GM12878 (cell line): ENCODE measurements around the gene ENOX1.

ENCODE experiments used
- ATF7 ChIP-seq: fragments of 450-650 bp; IDR thresholded peaks from 2 replicates; pipeline ENCODE4 v1.6.1; 2016; ENCODE audit warnings: low read depth, mild to moderate bottlenecking
- CBFB ChIP-seq: IDR thresholded peaks from 2 replicates; pipeline ENCODE4 v1.6.1; 2016; ENCODE audit warnings: antibody characterized with exemption, low read depth
- EZH2 ChIP-seq: IDR thresholded peaks from 2 replicates; pipeline ENCODE4 v1.6.1; 2012; ENCODE audit warnings: low read depth, mild to moderate bottlenecking, control low read depth, inconsistent platforms, low read length, borderline replicate concordance; ENCODE audit not compliant: control insufficient read depth
- FOXM1 ChIP-seq: IDR thresholded peaks from 2 replicates; pipeline ENCODE4 v1.6.1; 2012; ENCODE audit warnings: low read depth, mild to moderate bottlenecking, inconsistent platforms, low read length, moderate library complexity
- KDM1A ChIP-seq: fragments of 200-600 bp; sonication (generic); IDR thresholded peaks from 2 replicates; pipeline ENCODE4 v1.6.1; 2016; ENCODE audit warnings: borderline replicate concordance
- MYC ChIP-seq: IDR thresholded peaks from 2 replicates; pipeline ENCODE4 v1.6.1; 2011; ENCODE audit warnings: mild to moderate bottlenecking, low read length, moderate library complexity, inconsistent platforms; ENCODE audit not compliant: insufficient read depth, insufficient replicate concordance, insufficient read length, severe bottlenecking
- RAD21 ChIP-seq: IDR thresholded peaks from 2 replicates; pipeline ENCODE4 v1.6.1; 2011; ENCODE audit warnings: mild to moderate bottlenecking, low read depth, low read length, moderate library complexity; ENCODE audit not compliant: insufficient read depth
- STAT1 ChIP-seq: fragments of 450-650 bp; conservative IDR thresholded peaks from 2 replicates; pipeline ENCODE4 v1.6.1; 2014; ENCODE audit warnings: antibody characterized with exemption, mild to moderate bottlenecking
- SUZ12 ChIP-seq: fragments of 200-600 bp; sonication (generic); IDR thresholded peaks from one replicate; pipeline ENCODE4 v1.6.1; 2018; ENCODE audit warnings: antibody characterized with exemption, mild to moderate bottlenecking; ENCODE audit not compliant: unreplicated experiment
- ZSCAN29 ChIP-seq: fragments of 450-650 bp; IDR thresholded peaks from 2 replicates; pipeline ENCODE4 v1.6.1; 2017; ENCODE audit warnings: mild to moderate bottlenecking, moderate library complexity
- TF ChIP-seq, protein P1 (sequence below), 3 experiments: IDR thresholded peaks in 2 of 3; conservative IDR thresholded peaks in 1 of 3; 2 replicates each; pipeline ENCODE4 v1.5.1; 2011; ENCODE audit warnings: low read depth in 3 of 3, low read length in 3 of 3, mild to moderate bottlenecking in 3 of 3, control low read depth in 2 of 3, moderate library complexity in 2 of 3, inconsistent platforms in 1 of 3, mixed read lengths in 1 of 3; ENCODE audit not compliant: control insufficient read depth in 2 of 3, insufficient read depth in 1 of 3; ENCODE audit errors: extremely low read depth in 1 of 3

- no peak for TF ChIP-seq MYC
- no peak for TF ChIP-seq ZSCAN29
- TF ChIP-seq FOXM1, result no peak
- TF ChIP-seq EZH2, result no peak
- no peak for TF ChIP-seq RAD21
- TF ChIP-seq KDM1A, result no peak
- TF ChIP-seq ATF7, result no peak
- TF ChIP-seq, protein P1, sequence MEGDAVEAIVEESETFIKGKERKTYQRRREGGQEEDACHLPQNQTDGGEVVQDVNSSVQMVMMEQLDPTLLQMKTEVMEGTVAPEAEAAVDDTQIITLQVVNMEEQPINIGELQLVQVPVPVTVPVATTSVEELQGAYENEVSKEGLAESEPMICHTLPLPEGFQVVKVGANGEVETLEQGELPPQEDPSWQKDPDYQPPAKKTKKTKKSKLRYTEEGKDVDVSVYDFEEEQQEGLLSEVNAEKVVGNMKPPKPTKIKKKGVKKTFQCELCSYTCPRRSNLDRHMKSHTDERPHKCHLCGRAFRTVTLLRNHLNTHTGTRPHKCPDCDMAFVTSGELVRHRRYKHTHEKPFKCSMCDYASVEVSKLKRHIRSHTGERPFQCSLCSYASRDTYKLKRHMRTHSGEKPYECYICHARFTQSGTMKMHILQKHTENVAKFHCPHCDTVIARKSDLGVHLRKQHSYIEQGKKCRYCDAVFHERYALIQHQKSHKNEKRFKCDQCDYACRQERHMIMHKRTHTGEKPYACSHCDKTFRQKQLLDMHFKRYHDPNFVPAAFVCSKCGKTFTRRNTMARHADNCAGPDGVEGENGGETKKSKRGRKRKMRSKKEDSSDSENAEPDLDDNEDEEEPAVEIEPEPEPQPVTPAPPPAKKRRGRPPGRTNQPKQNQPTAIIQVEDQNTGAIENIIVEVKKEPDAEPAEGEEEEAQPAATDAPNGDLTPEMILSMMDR (IDR thresholded peaks at IDR 0.05 in 2 of 3, conservative IDR thresholded peaks at IDR 0.05 in 1 of 3; ENCODE audit: control insufficient read depth in 2 of 3, extremely low read depth in 1 of 3, insufficient read depth in 1 of 3, low read depth in 3 of 3, low read length in 3 of 3), result no peak
- TF ChIP-seq CBFB, result no peak
- no peak for TF ChIP-seq STAT1
- TF ChIP-seq SUZ12, result no peak
Observed at GRCh38 chr13:43279696-43280095, 507.1 kb downstream of the ENOX1 start.
